ENCODE results near the gene TTC27. TPM values are rescaled to one million over a fixed set of nuclear protein-coding genes. Genes with fewer than 3 reads are reported as not detected.
A peak's percentile ranks its signal among the peaks of the same experiment; 100 is the strongest.

The TTC27 gene
- total RNA-seq, 6 experiments from 2014 or later: 20.0 to 24.7 (median 23.9) TPM

GRCh38 chr2:32849456-32850194, 221.8 kb downstream of the TTC27 start:
- Mint-ChIP-seq H3K4me3 (no peak overlapping the region), H3K27ac (no peak overlapping the region), H3K27me3 (ENCODE audit: insufficient read depth) (peaks cover 7% of the 10 kb centered on the region), H3K36me3 (ENCODE audit: low read depth) (peaks cover 11% of the 10 kb centered on the region; the same call in 1 of the 2 replicates), H3K4me1 (ENCODE audit: low read depth) (peaks cover 14% of the 10 kb centered on the region), H3K9me3 (peaks cover 17% of the 10 kb centered on the region)
- TF ChIP-seq, protein P1, sequence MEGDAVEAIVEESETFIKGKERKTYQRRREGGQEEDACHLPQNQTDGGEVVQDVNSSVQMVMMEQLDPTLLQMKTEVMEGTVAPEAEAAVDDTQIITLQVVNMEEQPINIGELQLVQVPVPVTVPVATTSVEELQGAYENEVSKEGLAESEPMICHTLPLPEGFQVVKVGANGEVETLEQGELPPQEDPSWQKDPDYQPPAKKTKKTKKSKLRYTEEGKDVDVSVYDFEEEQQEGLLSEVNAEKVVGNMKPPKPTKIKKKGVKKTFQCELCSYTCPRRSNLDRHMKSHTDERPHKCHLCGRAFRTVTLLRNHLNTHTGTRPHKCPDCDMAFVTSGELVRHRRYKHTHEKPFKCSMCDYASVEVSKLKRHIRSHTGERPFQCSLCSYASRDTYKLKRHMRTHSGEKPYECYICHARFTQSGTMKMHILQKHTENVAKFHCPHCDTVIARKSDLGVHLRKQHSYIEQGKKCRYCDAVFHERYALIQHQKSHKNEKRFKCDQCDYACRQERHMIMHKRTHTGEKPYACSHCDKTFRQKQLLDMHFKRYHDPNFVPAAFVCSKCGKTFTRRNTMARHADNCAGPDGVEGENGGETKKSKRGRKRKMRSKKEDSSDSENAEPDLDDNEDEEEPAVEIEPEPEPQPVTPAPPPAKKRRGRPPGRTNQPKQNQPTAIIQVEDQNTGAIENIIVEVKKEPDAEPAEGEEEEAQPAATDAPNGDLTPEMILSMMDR (IDR thresholded peaks at IDR 0.05): no peak
- no peak for DNase-seq

GRCh38 chr2:32851777-32852439, 224.1 kb downstream of the TTC27 start:
- Mint-ChIP-seq H3K9me3 (no peaks in the 10 kb centered on the region), H3K4me3 (no peak overlapping the region), H3K27ac (0 out of 2 replicates have a peak overlapping the region, but pooled peaks have one; percentile 2), H3K36me3 (ENCODE audit: low read depth) (no peaks in the 10 kb centered on the region), H3K27me3 (ENCODE audit: insufficient read depth) (peaks cover 4% of the 10 kb centered on the region), H3K4me1 (ENCODE audit: low read depth) (peaks cover 14% of the 10 kb centered on the region)
- TF ChIP-seq, protein P1 (IDR thresholded peaks at IDR 0.05): no peak
- no peak for DNase-seq

- no peak overlapping the region for H3K27ac Mint-ChIP-seq
- H3K27me3 Mint-ChIP-seq (ENCODE audit: insufficient read depth): peaks cover 4% of the 10 kb centered on the region
- H3K4me3 Mint-ChIP-seq: no peak overlapping the region
- no peaks in the 10 kb centered on the region for H3K9me3 Mint-ChIP-seq
- no peak for DNase-seq
- peaks cover 14% of the 10 kb centered on the region for H3K4me1 Mint-ChIP-seq (ENCODE audit: low read depth)
- TF ChIP-seq, protein P1 (IDR thresholded peaks at IDR 0.05): no peak
- H3K36me3 Mint-ChIP-seq (ENCODE audit: low read depth): no peaks in the 10 kb centered on the region
Measured at GRCh38 chr2:32852856-32853255, 225.0 kb downstream of the TTC27 start.

DNA sequence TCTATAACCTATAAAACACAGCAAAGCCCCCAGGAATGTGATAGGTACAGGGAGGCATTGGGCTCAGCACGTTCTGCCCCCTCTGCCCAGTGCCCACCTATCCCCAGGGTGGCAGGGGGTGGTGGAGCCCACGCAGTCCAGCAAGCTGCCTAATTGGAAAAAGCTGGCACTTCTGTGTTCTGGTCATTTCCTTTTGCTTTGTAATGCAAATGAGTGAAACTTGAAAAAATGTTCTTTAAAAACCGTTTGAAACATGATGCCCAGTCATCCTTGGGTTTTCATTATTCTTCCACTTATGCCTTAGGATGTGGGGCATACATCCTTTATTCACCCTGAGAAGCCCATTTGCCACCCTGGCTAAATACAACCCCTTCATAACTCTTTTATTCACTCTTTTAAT, 229.0 kb downstream of the TTC27 start:
- Mint-ChIP-seq H3K27me3 (ENCODE audit: insufficient read depth) (peaks cover 7% of the 10 kb centered on the region), H3K36me3 (ENCODE audit: low read depth) (no peaks in the 10 kb centered on the region), H3K4me3 (no peak overlapping the region), H3K4me1 (ENCODE audit: low read depth) (peaks cover 8% of the 10 kb centered on the region), H3K27ac (no peak overlapping the region), H3K9me3 (no peaks in the 10 kb centered on the region)
- TF ChIP-seq, protein P1 (IDR thresholded peaks at IDR 0.05): no peak
- no peak for DNase-seq

DNA sequence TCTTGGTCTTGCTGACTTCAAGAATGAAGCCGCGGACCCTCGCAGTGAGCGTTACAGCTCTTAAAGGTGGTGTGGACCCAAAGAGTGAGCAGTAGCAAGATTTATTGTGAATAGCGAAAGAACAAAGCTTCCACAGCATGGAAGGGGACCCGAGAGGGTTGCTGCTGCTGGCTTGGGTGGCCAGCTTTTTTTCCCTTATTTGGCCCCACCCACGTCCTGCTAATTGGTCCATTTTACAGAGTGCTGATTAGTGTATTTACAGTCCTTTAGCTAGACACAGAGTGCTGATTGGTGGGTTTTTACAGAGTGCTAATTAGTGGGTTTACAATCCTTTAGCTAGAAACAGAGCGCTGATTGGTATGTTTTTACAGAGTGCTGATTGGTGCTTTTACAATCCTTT, 230.9 kb downstream of the TTC27 start:
- H3K9me3 Mint-ChIP-seq: no peaks in the 10 kb centered on the region
- H3K27ac Mint-ChIP-seq: no peak overlapping the region
- TF ChIP-seq, protein P1 (IDR thresholded peaks at IDR 0.05): no peak
- peaks cover 17% of the 10 kb centered on the region for H3K4me1 Mint-ChIP-seq (ENCODE audit: low read depth)
- peaks cover 4% of the 10 kb centered on the region for H3K27me3 Mint-ChIP-seq (ENCODE audit: insufficient read depth)
- no peak for DNase-seq
- no peak overlapping the region for H3K4me3 Mint-ChIP-seq
- no peaks in the 10 kb centered on the region for H3K36me3 Mint-ChIP-seq (ENCODE audit: low read depth)
